GM18951 (cell line): ENCODE measurements around the gene CYFIP1.

Source experiments
- POLR2A ChIP-seq: IDR thresholded peaks from 4 replicates; pipeline ENCODE4 v1.6.1; 2011; ENCODE audit warnings: mild to moderate bottlenecking; ENCODE audit not compliant: insufficient read length, insufficient read depth; ENCODE audit errors: extremely low read depth
- in situ Hi-C: fragments of 300-500 bp; cut with MboI; formaldehyde crosslinking; loops from one replicate; pipeline ENCODE4 v1.12.0; 2022; ENCODE audit warnings: low sequenced_read_pairs, mixed read lengths, inconsistent platforms; ENCODE audit not compliant: unreplicated experiment

CYFIP1 gene

DNA sequence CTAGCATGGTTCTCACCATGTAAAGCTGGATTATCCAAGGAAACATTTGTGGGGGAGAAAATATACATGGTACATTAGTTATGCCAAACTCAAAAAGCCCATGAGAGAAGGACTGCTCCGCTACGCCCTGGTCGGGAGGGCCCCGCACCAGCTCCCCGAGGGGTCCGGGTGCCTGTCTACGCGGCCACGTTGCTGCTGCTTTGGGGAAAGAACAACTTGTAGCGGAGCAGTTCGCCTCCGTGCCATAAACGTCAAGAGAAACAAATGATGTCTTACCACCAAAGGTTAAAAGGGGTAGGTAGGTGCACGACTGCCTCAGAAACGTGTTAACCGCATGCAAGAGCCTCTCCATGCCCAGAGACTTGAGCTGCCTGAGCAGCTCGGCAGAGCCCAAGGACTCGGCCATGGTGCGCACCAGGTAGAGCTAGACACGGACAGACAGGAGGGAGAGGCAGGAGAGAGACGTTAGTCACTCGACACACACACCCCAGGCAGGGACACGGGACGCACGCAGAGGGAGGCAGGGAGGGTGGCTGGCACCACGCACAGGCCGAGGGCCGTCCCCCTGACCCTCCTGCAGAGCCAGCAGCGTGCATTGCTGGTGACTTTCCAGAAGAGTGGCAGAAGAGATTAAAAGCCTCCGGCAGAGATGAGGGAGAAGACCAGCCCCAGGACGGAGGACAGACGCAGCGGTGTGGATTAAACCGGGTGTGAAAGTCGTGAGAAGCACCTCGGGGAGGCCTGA, 63.4 kb downstream of the CYFIP1 start:
- no peak for TF ChIP-seq POLR2A
- in situ Hi-C loops, result no loop called here

DNA sequence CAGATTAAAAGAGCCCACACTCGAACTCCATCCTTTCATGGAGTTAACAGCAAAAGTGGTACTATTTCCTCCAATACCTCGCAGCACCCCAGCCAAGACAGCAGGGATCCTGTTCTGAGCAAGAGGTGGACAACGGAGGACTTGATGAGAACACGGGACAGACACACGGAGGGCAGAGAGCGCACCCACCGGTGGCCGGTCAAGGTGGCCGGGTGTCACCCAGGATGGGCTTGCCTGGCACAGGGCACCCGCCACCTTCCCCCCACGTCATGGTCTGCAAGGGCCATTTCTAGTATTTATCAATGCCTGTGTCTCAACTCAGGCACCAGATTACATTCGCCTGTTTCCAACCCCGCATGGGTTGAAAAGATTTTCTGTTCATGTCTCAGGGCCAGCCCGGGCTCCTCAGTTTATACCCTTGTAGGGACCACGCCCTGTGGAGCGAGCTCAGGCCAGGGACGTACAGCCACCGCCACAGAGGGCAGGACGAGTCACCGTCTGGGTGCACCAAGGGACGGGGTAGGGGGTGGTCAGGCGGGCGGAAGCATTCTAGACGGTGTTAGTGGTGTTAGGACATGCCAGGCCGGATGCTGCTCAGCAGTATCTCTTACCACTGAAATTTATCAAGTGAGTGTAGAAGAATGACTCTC, 64.2 kb downstream of the CYFIP1 start:
- no peak for TF ChIP-seq POLR2A
- in situ Hi-C loops, result no loop called here

DNA sequence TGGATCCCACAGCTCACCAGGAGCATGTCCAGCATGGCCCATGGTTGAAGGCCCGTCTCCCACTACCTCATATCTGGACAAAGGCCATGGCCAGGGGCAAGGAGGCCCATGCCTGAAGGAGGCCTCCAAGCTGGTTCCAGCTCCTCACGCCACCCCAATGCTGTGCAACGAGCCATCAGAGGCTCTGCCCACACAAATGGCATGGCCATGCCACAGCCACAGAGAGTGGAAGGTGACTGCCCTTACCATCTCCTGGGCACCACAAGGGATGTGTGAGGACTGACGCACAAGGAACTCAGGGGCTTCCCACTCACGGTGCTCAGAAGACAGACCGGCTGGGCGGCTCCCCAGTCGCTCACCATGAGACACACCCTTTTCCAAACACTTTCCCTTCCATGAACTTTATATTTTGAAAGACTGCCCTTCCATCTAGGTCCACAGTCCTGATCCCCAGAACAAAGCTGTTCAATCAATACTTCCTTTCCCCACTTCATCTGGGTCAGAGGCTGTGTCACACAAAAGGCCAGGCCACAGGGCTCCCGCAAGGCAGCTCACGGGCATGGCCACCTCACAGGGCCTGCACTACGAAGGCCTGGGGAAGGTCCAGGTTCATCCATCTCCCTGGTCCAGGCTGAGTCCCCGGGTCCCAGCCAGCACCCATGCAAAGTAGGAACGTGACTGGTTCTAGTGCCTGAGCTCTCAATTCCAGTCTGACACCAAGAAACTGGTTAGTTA, 66.4 kb downstream of the CYFIP1 start:
- no peak for TF ChIP-seq POLR2A
- in situ Hi-C loops, result no loop called here

DNA sequence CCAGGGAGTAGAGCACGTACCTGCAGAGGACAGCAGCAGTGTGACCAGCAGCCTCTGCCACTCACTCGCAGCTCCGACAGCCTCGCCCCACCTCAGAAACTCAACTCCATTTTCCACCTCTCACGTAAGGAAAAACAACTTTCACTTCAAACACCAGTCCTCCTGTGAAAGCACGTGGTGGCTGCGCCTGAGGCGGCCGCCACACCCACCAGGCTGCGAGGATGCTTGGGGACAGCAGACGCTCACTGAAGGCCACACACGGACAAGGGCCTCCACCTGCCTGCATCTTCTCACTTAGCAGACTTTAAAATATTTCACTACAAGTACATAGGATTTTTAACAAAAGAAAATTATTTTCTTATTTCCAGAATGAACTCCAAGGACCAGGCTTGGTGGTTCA, 67.9 kb downstream of the CYFIP1 start:
- in situ Hi-C loops, result no loop called here

DNA sequence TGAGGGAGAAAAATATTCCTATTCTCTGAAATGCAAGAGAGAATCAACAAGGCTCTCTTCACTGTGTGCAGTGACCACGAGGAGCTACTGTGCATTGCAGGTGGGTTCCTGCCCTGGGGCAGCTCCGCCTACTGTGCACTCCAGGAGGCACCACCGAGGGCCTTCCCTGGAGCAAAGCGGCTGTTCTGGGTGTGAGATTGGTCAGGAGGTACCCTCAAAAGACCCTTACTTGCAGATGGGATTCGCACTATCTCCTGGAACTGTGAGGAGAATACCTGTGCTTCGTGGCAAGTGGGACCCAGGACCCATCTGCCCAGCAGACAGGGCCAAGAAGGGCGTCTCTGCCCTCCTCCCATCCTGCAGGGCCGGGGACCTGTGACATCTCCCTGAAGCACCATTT, 68.9 kb downstream of the CYFIP1 start:
- in situ Hi-C loops, result no loop called here

More for the DNA sequence above, 67.9 kb downstream of the CYFIP1 start:
- no peak for TF ChIP-seq POLR2A

DNA sequence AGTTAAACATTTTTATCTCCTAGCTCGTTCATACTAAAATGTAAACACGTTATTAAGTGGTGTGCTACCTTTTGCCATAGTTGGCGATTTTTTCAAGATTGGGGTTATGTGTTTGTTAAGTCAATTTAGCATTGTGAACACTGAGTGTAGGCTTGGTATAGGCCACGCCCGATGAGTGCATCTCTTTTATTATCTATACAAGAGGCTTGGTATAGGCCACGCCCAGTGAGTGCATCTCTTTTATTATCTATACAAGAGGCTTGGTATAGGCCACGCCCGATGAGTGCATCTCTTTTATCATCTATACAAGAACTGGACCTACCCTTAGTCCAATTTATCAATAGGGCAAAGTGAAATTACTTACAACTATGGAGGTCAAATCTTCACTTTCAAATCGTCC, 71.3 kb downstream of the CYFIP1 start:
- TF ChIP-seq POLR2A, result no peak
- in situ Hi-C loops, result no loop called here

More for the DNA sequence above, 68.9 kb downstream of the CYFIP1 start:
- TF ChIP-seq POLR2A, result no peak

DNA sequence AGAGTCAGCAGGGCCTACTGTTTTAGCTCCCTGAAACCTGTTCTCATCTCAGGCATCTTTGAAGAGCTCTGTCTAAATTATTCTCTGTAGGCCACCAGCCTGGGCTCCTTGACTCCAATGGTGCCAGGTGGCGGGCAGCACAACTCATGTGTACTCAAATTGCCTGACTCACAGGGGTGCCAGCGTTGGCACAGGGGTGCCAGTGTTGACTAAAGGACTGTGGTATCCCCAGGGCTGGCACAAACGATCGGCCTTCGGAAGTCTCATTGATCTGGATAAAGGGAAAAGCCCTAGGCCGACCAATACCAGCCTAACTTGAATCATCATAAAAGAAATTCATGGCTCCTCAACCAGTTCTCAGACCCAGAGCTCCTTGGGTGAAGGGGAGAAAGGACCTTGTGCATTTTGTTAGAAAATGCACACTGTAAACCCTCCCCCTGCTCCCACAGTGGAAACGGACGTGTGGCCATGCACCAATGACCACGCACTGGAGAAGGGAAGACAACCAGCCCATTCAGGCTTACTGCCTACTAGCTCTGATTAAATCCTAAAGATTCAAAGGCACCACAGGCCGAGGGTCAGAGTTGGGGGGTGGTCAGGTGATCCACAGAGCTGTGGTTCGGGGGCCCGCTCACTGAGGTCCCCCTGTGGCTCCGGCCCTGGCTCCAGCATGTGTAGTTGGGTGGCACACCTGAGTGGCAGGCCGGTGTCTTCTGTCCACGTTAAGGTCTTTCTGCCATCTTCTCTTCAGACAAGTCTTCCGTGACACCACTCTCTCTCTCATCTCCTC, 72.8 kb downstream of the CYFIP1 start:
- in situ Hi-C loops, result no loop called here
- TF ChIP-seq POLR2A, result no peak

DNA sequence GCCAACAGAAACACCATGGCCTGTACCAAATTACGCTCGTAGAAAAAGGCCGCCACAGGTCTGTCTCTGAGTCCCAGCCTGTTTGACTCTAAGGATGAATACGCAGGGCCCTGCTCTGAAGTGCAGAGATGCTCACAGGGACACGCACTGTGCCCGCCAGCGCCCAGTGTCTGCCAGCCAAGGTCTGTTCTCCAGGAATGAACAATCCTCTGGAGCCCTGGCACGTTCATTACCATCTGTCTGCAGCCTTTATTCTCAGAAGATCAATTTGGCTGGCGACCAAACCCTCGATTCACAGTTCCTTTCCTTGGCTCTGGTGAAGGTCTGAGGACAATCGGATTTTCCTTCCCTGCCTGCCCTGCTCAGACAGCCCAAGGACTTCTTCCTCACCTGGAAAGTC, 75.4 kb downstream of the CYFIP1 start:
- no peak for TF ChIP-seq POLR2A
- in situ Hi-C loops, result no loop called here

DNA sequence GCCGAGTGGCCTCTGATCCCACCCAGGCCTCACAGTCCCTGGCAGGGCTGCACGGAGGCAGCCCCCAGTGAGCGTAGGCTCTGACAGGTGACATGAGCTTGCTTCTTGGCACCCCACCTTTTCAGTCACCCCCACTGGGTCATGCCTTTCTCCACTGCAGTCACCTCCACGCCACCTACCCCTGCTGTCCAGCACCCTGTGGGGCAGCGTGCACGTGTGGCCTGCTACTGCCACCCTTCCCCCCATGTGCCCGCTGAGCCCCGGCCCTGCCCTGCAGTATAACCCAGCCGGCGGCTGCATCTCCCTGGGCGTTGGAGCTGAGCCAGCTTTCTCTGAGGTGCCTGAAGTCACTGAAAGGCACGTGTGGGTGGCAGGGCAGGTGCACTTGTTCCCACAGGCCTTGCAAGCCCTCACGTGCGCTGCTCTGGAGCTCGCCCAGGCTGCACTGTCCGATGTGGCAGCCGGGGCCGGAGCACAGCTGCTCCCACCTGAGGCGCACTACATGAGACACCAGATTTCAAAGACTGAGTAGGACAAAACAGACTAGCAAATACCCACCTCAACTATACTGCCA, 76.1 kb downstream of the CYFIP1 start:
- in situ Hi-C loops, result no loop called here
- no peak for TF ChIP-seq POLR2A

DNA sequence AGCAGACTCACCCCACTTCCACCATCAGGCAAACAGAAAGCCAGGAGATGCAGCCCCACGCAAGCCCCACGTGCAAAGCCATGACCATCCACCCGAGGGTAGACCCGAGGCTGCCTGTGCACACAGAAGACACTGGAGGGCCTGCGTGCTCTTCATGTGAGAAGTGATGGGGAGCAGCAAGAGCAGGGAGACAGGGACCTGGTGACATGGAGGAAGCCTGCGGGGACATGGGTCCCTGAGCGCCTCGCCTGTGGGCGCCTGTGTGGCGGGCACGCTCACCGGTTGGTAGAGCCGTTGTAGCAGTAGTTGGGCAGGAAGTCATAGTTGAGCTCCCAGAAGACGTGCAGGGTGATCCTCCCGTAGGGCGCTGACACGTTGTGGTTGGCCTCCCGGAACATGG, 76.7 kb downstream of the CYFIP1 start:
- in situ Hi-C loops, result no loop called here
- no peak for TF ChIP-seq POLR2A

DNA sequence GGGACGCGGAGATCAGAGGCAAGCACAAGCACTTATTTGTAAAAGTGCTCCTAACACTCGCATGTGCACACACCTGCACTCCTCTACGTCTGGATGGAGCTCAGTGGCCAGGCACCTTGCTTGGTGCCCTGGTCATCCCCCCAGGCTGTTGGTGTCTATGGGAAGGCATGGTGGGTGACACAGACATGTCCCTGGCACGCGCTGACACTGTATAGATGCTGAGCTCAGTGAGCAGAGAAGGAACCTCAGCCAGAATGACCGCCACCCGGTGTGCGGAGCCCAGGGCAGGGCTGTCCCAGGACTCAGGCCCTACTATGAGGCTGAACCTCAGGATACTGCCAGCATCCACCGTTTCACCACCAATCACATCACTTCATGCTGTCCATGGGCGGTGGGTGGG, 77.2 kb downstream of the CYFIP1 start:
- in situ Hi-C loops, result no loop called here
- TF ChIP-seq POLR2A, result no peak

DNA sequence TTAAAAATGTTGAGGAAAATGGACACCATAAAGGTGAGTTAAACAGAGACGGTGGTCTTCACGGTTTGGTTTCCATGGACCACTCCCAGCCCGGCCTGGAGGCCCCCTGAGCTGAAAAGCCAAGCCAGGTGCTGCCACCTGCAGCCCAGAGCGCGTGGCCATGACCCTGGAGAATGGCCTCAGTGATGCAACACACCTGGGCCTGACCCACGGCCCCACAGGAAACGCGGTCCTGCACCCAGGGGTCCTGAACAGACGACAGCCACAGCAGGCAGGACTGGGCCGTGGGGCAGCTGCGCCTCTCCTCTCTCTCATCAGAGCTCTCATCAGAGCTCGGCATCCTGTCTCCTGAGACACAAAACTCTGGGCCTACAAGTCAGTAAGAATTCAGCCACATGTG, 77.6 kb downstream of the CYFIP1 start:
- in situ Hi-C loops, result no loop called here

DNA sequence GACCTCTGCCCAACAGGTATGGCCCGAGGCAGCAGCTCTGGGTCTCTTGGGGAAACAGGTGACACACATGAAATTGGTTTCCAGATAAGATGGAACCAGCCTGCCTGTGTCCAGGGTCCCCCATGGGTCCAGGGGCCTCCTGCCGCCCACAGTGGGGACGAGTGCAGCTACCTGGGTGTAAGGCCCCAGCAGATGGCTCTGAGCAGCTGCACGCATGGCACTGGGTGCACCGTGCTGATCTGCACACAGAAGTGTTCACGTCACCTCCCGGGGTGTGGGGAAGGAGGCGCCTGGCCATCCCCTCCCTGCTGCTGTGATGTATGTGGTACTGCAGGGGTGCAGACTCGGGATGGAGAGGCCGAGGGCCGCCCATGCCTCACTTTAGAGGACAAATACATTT, 78.1 kb downstream of the CYFIP1 start:
- in situ Hi-C loops, result no loop called here

More for the DNA sequence above, 77.6 kb downstream of the CYFIP1 start:
- TF ChIP-seq POLR2A, result no peak

More for the DNA sequence above, 78.1 kb downstream of the CYFIP1 start:
- TF ChIP-seq POLR2A, result no peak
